GM19438 (cell line): ENCODE measurements around the gene PRICKLE1.
"Not testable (repeated sequence)": the region's sequence is repeated elsewhere in the genome, so short reads cannot be mapped to it uniquely, and the experiment has no call there.

ENCODE experiments used
- ATAC-seq: cut with Tn5 transposase; IDR thresholded peaks from one replicate; pipeline ENCODE4 v1.9.1; 2021; ENCODE audit warnings: low read depth; ENCODE audit not compliant: unreplicated experiment

PRICKLE1 gene

DNA sequence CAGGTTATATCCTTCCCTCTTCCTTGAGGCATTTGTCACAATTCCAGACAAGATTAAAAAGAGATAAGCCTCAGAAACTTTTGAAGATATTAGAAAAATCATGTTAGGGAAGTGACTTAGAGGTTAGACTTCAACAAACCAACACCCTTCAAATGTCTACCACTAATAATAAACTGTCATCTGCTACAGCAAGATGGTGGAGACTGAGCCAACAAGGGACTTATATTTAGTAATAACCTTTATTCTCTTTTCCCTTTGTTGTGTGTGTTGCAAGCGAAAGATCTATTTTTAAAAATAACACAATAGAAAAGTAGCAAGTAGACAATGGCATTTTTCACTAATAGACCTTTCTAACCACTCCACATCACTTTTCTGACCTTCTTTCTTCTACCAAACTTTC lies 28.6 kb downstream of the PRICKLE1 start:
- ATAC-seq, result no peak

DNA sequence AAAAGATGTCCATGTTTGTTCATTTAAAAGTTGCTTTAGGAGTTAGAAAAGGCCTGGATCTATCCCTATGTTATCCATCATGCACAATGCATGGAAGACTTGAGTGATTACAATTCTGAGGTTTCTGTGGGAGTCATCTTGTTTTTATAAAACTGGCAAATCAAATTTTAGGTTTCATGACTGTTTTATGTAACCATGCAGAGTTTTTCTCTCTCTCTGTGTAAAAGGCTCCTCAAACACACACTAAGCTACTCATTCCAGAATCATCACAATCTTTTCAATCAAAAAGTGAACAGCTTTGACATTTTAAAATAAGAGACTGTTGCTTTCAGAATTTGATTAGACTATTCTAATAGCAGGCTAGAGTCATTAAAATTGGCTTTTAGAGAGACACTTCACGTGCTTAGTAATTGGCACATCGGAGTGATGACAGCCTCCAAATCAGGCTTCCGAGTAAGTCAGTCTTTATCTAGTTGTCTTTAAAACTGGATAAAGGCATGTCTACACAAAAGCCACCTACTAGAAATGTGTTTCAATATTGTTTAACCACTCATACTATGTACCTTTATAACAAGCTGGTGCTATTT lies 31.9 kb downstream of the PRICKLE1 start:
- no peak for ATAC-seq

GRCh38 chr12:42556917-42557316 lies 32.6 kb downstream of the PRICKLE1 start:
- no peak for ATAC-seq

DNA sequence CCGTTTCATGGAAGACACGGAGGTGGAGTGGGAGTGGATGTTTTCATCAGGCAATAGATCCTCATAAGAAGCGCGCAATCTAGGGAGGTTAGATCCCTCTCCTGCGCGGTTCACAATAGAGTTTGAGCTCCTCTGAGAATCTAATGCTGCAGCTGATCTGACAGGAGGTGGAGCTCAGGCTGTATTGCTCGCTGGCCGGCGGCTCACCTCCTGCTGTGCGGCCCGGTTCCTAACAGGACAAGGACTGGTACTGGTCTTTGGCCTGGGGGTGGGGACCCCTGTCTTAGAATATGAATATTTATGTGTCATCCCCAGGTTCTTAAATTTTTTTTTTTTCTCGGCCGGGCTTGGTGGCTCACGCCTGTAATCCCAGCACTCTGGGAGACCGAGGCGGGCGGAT lies 36.7 kb downstream of the PRICKLE1 start:
- ATAC-seq, result no peak

GRCh38 chr12:42550800-42551199 lies 38.7 kb downstream of the PRICKLE1 start:
- no peak for ATAC-seq

DNA sequence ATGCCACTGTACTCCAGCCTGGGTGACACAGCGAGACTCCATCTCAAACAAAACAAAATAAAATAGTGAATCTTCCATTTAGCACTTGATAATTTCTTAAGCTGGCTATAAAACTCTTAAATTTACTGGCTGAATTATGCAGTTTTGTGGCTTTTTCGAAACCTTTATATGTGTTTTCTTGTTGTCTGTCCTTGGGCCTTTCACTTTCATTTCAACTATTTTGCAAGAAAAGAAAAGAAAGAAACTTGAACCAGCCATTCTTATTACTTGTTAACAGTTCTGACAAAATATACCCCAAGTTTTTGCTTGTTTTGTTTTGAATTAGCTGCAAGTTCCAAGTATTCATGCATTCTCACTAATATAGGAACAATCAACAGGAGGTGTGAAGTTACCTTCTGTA lies 42.8 kb downstream of the PRICKLE1 start:
- ATAC-seq, result no peak

DNA sequence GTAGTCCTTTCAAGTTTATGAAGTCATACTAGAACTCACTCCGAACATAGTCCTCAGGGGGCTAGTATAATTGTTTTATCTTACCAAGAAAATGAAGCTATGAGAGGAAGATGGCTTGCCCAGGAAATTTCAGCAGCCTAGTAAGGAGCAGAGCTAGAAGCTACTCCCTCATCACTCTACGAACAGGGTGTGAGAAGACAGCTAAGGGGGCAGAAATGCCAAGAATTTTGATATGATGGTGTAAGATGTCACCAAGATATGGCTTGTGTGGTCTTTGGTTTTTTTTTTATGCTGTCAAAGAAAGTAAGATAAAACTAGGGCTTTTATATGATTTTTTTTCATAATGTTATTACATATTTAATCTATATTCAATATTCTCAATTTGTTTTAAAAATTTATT lies 47.6 kb downstream of the PRICKLE1 start:
- no peak for ATAC-seq

DNA sequence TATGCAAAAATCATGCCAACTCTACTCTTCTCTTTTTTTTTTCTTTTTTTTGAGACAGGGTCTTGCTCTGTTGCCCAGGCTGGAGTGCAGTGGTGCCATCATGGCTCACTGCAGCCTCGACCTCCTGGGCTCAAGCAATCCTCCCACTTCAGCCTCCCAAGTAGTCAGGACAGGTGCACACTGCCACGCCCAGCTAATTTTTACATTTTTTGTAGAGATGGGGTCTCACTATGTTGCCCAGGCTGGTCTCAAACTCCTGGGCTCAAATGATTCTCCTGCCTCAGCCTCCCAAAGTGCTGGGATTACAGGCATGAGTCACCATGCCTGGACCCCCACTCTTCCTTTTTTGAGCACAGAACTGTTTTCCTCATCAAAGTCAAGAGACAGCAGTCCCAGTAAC lies 48.2 kb downstream of the PRICKLE1 start:
- not testable (repeated sequence) for ATAC-seq

GRCh38 chr12:42539696-42540095 lies 49.9 kb downstream of the PRICKLE1 start:
- ATAC-seq, result no peak

- no peak for ATAC-seq
Measured at GRCh38 chr12:42538203-42538602, 51.3 kb downstream of the PRICKLE1 start.

- ATAC-seq, result no peak
Measured at GRCh38 chr12:42534184-42534838, 55.2 kb downstream of the PRICKLE1 start.

- ATAC-seq, result no peak
Measured at GRCh38 chr12:42530284-42530683, 59.3 kb downstream of the PRICKLE1 start.

DNA sequence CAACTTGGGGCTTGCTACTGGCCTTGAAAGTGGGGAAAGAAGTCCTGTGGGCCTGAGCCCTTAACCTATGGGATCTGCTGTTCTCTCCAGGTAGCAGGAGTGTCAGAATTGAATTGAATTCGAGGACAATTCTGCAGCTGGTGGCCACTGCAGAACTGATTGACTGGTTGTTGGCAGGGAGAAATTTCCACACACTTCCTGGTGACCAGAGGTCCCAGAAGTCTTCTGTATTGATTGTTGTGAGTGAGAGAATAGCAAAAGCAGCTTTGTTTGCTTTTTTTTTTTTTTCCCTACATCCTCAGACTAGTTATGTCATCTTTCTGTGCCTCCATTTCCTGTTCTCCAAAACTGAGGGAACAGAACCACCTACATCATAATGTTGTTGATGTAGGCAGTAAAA lies 64.1 kb downstream of the PRICKLE1 start:
- no peak for ATAC-seq

DNA sequence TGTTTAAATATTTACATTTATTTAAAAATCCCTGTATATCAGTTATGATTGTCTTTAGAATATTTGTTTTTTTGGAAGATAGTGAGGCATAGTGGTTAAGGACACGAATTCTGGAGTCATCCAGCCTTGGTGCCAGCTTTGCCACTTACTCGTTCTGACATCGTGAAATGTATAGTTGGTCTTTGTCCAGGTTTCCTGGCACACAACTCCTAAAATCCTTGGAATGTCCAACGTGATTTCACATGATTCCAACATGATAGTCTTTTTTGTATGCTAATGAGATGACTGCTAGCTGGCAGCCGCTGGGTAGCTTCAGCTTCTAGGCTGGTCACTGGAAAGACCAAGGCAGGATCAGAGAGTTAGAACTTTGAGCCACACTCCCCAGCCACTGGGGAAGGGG lies 64.8 kb downstream of the PRICKLE1 start:
- ATAC-seq, result no peak

GRCh38 chr12:42516573-42516972 lies 73.0 kb downstream of the PRICKLE1 start:
- ATAC-seq, result no peak

DNA sequence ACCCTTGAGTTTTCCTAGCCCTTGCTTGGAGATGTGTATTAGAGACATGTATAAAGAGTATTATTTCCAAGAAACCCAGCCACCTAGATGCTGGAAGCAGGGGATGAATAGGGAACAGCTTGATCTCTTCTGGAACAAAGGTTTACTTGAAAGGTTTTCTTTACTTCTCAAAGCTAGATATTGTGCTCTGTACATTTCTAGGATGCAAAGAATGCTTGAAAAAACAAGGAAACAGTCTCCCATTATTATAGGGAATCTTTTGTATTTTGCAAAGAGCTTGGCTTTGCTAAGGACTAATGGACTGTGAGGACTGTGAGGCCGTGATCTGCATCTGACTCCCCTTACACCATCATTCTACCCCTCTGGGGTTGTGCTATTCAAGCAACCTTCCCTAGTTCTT lies 77.9 kb downstream of the PRICKLE1 start:
- no peak for ATAC-seq

DNA sequence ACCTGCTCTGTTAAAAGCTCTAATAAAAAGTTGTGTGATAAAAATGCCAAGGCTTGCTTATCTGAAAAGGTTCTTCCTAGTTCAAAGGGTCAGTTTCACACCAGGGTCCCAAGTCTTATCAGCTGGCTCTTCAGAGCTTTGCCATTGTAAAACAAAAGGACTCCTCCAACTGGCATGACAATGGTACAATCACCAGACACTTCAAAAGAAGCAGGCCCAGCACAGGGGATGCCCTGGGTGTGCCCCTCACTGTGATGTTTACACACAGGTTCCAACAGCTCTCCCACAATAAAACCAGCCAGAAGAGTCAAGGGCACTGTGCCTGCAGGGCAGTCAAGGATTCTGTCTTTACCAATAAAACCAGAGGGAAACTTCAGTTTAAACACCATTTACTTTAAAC lies 78.7 kb downstream of the PRICKLE1 start:
- ATAC-seq, result no peak

DNA sequence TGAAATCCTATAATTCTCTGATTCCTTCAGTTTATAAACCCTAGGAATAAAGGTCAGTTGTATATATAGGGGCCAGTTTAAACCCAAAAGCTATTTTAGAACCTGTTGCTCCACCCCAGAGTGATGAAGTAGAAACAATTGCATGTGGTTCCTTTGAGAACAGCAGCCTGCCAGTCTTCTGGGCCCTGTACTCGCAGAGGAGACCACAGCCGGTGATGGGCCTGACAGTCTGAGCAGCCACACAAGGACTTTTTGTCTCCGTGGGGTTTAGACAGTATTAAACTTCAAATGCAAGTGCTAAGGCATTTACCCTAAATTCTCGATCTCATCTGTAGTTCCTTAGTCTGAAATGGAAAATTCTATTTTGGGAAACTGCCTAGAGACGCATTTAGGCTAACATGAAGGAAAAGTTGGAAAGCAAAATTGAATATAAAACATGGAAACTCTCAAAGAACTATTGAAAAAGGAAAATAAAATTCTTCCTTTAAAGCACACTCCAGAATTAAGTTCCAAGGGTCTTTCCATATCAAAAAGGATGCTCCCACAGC lies 80.6 kb downstream of the PRICKLE1 start:
- ATAC-seq, result no peak

DNA sequence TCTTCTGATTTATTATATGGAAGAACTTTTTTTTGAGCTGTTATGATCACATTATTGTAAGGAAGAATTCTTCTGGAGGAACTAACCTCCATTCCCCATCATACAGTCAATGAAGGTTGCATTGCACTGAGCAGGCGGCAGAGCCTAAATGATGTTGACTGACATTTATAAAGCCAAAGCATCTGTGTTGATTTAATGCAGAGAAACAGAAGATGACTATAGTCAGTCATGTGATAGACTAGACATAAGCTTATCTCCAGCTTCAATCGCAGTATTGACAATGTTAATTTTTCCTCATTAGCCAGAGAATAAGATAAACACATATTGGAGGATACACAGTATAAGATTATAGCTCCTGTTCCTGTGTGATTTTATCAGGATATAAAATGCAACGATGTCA lies 82.0 kb downstream of the PRICKLE1 start:
- no peak for ATAC-seq

DNA sequence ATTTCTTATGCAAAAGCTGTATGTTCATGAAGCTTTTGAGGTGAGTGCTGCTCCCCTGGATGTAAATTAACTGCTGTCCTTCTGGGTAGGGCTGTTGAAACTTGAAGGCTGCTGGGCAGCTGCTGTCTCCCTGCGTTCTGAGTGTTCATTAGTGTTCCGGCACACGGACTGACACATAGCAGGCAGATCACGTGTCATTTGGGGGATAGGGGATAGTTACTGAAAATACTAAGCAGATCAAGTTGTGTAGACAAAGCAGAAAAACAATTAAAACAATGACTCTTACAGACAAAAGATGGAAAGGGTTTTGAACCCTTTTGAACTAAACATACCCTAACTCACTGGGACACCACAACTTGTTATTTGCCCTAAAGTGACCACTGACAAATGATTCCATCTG lies 82.5 kb downstream of the PRICKLE1 start:
- ATAC-seq, result no peak

GRCh38 chr12:42504049-42504448 lies 85.5 kb downstream of the PRICKLE1 start:
- ATAC-seq, result no peak

DNA sequence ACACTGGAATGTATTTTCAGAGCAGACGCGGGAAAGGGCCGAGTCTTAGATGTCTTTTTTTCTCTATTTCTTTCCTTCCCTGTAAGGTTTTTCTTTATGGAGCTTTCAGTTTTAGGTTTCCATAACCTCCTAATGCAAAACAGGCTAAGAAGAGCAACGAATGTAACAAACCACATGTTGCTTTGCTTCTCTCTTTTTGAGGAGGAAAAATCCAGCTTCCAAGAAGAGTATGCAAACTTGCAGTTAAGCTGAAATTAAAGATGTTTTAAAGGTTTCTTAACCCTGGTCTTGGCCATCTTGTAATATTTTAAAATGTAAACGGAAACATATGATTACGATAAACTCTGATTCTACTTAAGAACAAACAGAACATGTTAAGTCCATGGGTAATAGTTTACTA lies 86.9 kb downstream of the PRICKLE1 start:
- no peak for ATAC-seq
